Activated B cell treated with CpG ODN at 0.5 μM for 24 hours (primary cell): ENCODE results near the gene ARHGEF11. TPM values are rescaled to one million over a fixed set of nuclear protein-coding genes. Genes with fewer than 3 reads are reported as not detected.

Experiments
- ATAC-seq: fragments of 200-7000 bp; cut with Tn5 transposase; one replicate; pipeline ENCODE4 v1.10.0; 2021; ENCODE audit warnings: low read depth, mild to moderate bottlenecking, moderate library complexity
- CTCF ChIA-PET: fragments of 350-600 bp; sonication (Branson Sonifier 250); formaldehyde crosslinking; loops from one replicate; lab custom pipeline; 2021; ENCODE audit warnings: antibody characterized with exemption; lab: Charles Lee
- POLR2A ChIA-PET: fragments of 350-600 bp; sonication (Branson Sonifier 250); formaldehyde crosslinking; loops from one replicate; lab custom pipeline; 2021; ENCODE audit warnings: antibody characterized with exemption; lab: Charles Lee
- DNase-seq: peaks from one replicate; pipeline ENCODE4 v3.0.0; 2022
- H3K27ac Mint-ChIP-seq: one replicate; pipeline ENCODE4 v1.8.0; 2020; ENCODE audit warnings: mixed read lengths
- H3K27me3 Mint-ChIP-seq: one replicate; pipeline ENCODE4 v1.8.0; 2021; ENCODE audit warnings: mixed read lengths
- H3K36me3 Mint-ChIP-seq: one replicate; pipeline ENCODE4 v1.8.0; 2021; ENCODE audit warnings: low read depth, mixed read lengths
- H3K4me1 Mint-ChIP-seq: one replicate; pipeline ENCODE4 v1.8.0; 2021; ENCODE audit warnings: mixed read lengths
- H3K4me3 Mint-ChIP-seq: one replicate; pipeline ENCODE4 v1.8.0; 2020; ENCODE audit warnings: mild to moderate bottlenecking, mixed read lengths
- H3K9me3 Mint-ChIP-seq: one replicate; pipeline ENCODE4 v1.8.0; 2020; ENCODE audit warnings: mixed read lengths
- CTCF ChIP-seq: fragments of 200-600 bp; IDR thresholded peaks from one replicate; pipeline ENCODE4 v1.8.0; 2022; ENCODE audit warnings: antibody characterized with exemption, mild to moderate bottlenecking
- intact Hi-C: fragments of 100-400 bp; cut with micrococcal nuclease; formaldehyde crosslinking; loops from one replicate; pipeline ENCODE4 v1.15.1; 2024
- total RNA-seq: library from RNA; stranded (reverse); gene quantifications from 2 replicates; pipeline ENCODE4 v1.2.3, GENCODE V29; 2022

ARHGEF11 gene
- total RNA-seq, 1 donor from 2014 or later = 0.95 TPM

DNA sequence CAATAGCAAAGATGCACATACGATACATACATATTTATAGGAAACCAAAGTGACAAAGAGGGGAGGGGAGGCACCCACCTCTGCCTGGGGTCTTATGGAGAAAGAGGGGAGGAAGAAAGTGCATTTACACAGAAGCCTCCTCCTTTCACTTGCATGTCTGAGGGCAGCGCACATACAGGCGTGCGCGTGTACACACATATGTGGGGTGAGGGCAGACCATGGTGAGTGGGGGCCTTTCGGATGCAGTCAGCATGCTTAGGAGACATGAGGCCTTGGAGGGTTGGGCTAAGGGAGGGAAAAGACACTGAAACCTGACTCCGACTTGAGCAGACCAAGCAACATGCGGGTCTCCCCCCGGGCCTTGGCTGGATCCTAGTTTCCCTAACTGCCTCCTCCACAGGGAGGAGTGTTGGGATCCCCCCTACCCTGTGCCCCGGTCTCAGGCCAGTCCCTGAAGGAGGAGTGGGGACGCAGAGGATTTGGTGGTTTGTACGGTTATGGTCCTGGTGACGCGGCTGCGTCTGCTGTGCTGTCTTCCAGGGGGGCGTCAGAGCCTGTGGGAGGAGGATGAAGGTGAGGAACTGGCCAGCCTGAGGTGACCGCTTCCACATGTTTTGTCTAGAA, 109.9 kb downstream of the ARHGEF11 start:
- Mint-ChIP-seq H3K36me3 (no peaks in the 10 kb centered on the region), H3K9me3 (no peaks in the 10 kb centered on the region), H3K27me3 (peaks cover 28% of the 10 kb centered on the region), H3K4me3 (no peak overlapping the region), H3K4me1 (no peaks in the 10 kb centered on the region), H3K27ac (no peak overlapping the region)
- ChIA-PET POLR2A (no interaction called here), CTCF (no interaction called here)
- intact Hi-C loops = no loop called here
- ATAC-seq (no peak), DNase-seq (no peak)
- no peak for TF ChIP-seq CTCF

DNA sequence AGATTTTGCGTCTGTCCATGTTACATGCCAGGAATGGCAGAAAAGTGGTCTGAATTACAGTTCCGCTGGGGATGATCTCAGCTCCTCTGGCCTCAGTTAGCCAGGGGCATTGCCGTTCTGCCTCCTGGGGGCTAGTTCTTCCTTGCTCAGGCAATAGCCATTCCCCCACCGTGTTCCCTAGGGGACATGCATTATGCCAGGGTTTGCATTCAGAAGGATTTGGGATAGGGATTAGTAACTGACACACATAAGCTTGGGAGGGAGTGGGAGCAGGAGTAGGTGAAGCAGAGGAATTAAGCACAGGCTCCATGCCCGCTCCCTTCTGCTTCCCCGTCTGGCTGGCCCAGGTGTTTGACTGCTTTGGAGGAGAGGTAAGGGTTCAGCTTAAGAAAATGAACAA, 112.4 kb downstream of the ARHGEF11 start:
- Mint-ChIP-seq H3K27ac (no peak overlapping the region), H3K36me3 (no peaks in the 10 kb centered on the region)
- DNase-seq = no peak

GRCh38 chr1:156931974-156932710, 113.4 kb downstream of the ARHGEF11 start:
- ATAC-seq (no peak), DNase-seq (no peak)
- Mint-ChIP-seq H3K27me3 (peaks cover 48% of the 10 kb centered on the region), H3K9me3 (no peaks in the 10 kb centered on the region), H3K4me1 (peaks cover 7% of the 10 kb centered on the region), H3K27ac (no peak overlapping the region), H3K4me3 (no peak overlapping the region), H3K36me3 (no peaks in the 10 kb centered on the region)
- intact Hi-C loops = no loop called here
- POLR2A ChIA-PET = no interaction called here
- TF ChIP-seq CTCF = no peak
- CTCF ChIA-PET = no interaction called here

More for the DNA sequence above, 112.4 kb downstream of the ARHGEF11 start:
- ATAC-seq = no peak
- Mint-ChIP-seq H3K27me3 (peaks cover 42% of the 10 kb centered on the region), H3K9me3 (no peaks in the 10 kb centered on the region), H3K4me3 (no peak overlapping the region), H3K4me1 (peaks cover 3% of the 10 kb centered on the region)
- ChIA-PET CTCF (no interaction called here), POLR2A (no interaction called here)
- intact Hi-C loops = no loop called here
- no peak for TF ChIP-seq CTCF

GRCh38 chr1:156931211-156931952, 114.2 kb downstream of the ARHGEF11 start:
- ATAC-seq = no peak
- ChIA-PET POLR2A (no interaction called here), CTCF (no interaction called here)
- no peaks in the 10 kb centered on the region for H3K9me3 Mint-ChIP-seq
- intact Hi-C loops = no loop called here
- no peak overlapping the region for H3K27ac Mint-ChIP-seq
- H3K27me3 Mint-ChIP-seq = peaks cover 54% of the 10 kb centered on the region
- no peak for DNase-seq
- no peak for TF ChIP-seq CTCF
- H3K4me3 Mint-ChIP-seq = no peak overlapping the region
- H3K36me3 Mint-ChIP-seq = no peaks in the 10 kb centered on the region
- H3K4me1 Mint-ChIP-seq = peaks cover 7% of the 10 kb centered on the region

GRCh38 chr1:156930483-156930882, 115.1 kb downstream of the ARHGEF11 start:
- Mint-ChIP-seq H3K4me3 (no peak overlapping the region), H3K27me3 (peaks cover 62% of the 10 kb centered on the region), H3K4me1 (peaks cover 7% of the 10 kb centered on the region), H3K9me3 (no peaks in the 10 kb centered on the region), H3K36me3 (no peaks in the 10 kb centered on the region), H3K27ac (no peak overlapping the region)
- POLR2A ChIA-PET = no interaction called here
- ATAC-seq (no peak), DNase-seq (no peak)
- CTCF ChIA-PET = no interaction called here
- intact Hi-C loops = no loop called here
- TF ChIP-seq CTCF = no peak
